ENCODE measurements around the gene GSTA1.
"Not testable (repeated sequence)": the region's sequence is repeated elsewhere in the genome, so short reads cannot be mapped to it uniquely, and the experiment has no call there.

The GSTA1 gene

DNA sequence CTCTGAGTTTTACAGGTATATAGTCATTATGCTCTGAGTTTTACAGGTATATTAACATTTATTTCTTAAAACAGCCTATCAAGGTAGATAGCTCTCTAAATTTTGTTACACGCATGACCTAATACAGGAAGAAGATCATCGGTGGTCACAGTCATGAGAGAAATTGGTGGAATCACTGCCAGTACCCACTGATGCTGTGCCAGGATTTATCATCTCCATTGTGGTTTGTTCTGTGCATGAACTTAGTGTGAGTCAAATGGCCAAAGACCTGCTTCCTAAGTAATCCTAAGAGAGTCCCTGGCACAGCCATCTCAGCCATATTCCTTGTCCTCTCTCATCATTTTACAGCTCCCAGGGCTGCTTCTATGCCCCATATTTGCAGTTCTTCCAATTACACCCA, 50.5 kb downstream of the GSTA1 start:
- not testable (repeated sequence) for DNase-seq

DNA sequence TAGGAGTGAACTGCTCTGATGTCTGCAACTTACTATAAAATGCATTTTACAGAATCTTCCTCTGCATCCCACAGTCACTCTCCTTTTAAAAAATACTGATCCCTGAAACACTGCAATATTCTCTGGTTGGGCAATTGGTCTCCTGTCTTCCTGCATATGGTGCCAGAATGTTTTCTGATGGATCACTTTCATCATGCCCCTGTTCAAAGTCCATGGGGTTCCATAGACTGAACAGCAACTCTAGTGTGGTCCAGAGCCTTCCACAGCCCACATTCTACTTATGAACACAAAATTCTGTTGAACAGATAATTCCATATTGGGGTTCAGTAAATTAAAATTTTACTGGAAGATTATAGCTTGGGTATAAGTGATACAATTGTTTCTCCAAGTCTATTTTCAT, 51.3 kb downstream of the GSTA1 start:
- DNase-seq: no peak

DNA sequence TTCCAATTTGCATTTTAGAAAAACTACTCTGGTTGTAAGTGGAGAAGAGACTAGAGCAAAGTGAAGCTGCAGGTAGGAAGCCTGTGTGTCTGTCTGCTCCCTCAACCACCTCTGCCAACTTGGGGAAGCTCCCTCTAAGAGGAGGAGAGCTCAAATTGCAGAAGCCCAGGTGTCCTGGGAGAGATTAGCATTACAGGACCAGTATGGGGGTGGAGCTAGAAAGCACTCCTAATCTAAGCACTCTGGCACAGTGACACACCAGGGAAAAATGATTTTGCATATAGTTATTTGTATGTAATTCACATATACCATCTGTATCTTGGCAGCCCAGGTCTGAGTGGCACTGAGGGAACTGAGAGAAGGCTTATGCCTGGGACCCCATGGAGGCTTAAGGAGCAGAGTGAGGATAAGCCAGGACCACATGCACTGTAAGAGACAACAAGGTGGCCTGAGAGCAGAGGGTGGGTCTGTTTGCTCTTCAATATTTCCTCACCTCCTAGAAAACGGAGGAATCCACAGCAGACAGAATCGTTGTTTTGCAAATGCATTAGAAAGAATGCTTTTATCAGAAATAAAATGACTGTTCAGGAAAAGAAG, 54.0 kb downstream of the GSTA1 start:
- no peak for DNase-seq

DNA sequence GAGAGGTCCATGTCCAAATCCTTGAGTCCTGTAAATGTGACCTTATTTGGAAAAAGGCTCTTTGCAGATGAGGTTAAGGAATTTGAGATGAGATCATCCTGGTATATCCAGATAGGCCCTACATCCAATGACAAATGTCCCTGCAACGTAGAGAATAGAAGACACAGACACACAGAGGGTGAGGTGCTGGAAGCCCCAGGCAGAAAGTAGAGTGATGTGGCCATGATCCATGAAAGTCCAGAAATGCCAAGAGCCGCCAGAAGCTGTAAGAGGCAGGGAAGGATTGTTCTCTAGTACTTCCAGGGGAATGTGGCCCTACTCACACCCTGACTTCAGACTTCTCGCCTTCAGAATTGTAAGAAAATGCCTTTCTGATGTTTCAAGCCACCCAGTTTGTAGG, 56.3 kb downstream of the GSTA1 start:
- not testable (repeated sequence) for DNase-seq

GRCh38 chr6:52746213-52746612, 57.4 kb downstream of the GSTA1 start:
- no peak for DNase-seq

- DNase-seq: no peak
Observed at GRCh38 chr6:52745764-52746201, 57.8 kb downstream of the GSTA1 start.

DNA sequence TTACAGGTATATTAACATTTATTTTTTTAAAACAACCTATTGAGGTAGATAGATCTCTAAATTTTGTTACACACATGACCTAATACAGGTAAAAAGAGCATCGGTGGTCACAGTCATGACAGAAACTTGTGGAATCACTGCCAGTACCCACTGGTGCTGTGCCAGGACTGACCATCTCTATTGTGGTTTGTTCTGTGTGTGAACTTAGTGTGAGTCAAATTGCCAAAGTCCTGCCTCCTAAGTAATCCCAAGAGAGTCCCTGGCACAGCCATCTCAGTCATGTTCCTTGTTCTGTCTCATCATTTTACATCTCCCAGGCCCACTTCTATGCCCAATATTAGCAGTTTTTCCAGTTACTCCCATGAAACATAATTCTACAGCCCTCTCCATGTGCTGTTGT, 61.7 kb downstream of the GSTA1 start:
- DNase-seq: no peak

Data from SHP77 treated with DMSO at 0.1 percent for 48 hours (cell line).